OCI-LY1 (cell line): ENCODE measurements around the gene SLBP.

ENCODE experiments used
- H2AFZ ChIP-seq: fragments of 200-600 bp; sonication (generic), shearing (Covaris generic); 2 replicates; pipeline ENCODE4 v1.6.0; 2014; ENCODE audit warnings: antibody characterized with exemption, mild to moderate bottlenecking, low read length
- H3F3A ChIP-seq: fragments of 200-600 bp; sonication (generic), shearing (Covaris generic); 2 replicates; pipeline ENCODE4 v1.6.0; 2014; ENCODE audit warnings: mild to moderate bottlenecking, antibody characterized with exemption, low read length, moderate library complexity; ENCODE audit not compliant: insufficient read depth
- H3K27ac ChIP-seq: fragments of 200-600 bp; sonication (generic); 2 replicates; pipeline ENCODE4 v1.5.1; 2014; ENCODE audit warnings: low read length, mixed run types, mild to moderate bottlenecking, low read depth; ENCODE audit not compliant: poor library complexity, severe bottlenecking
- H3K27me3 ChIP-seq: fragments of 200-600 bp; sonication (generic); 2 replicates; pipeline ENCODE4 v1.6.0; 2014; ENCODE audit warnings: antibody characterized with exemption, mild to moderate bottlenecking, low read length, moderate library complexity; ENCODE audit not compliant: insufficient read depth
- H3K36me3 ChIP-seq: fragments of 200-600 bp; sonication (generic); 2 replicates; pipeline ENCODE4 v1.6.1; 2014; ENCODE audit warnings: mild to moderate bottlenecking, antibody characterized with exemption, low read length, moderate library complexity, mixed read lengths; ENCODE audit not compliant: insufficient read depth
- H3K4me1 ChIP-seq: fragments of 200-600 bp; sonication (generic); 2 replicates; pipeline ENCODE4 v1.5.1; 2014; ENCODE audit warnings: mild to moderate bottlenecking, low read length, moderate library complexity; ENCODE audit not compliant: insufficient read depth, severe bottlenecking
- H3K4me2 ChIP-seq: fragments of 200-600 bp; sonication (generic), shearing (Covaris generic); 2 replicates; pipeline ENCODE4 v1.6.1; 2014; ENCODE audit warnings: low read length
- H3K4me3 ChIP-seq: fragments of 200-600 bp; sonication (generic); 2 replicates; pipeline ENCODE4 v1.5.1; 2014; ENCODE audit warnings: low read length, low read depth, mild to moderate bottlenecking, mixed read lengths; ENCODE audit not compliant: poor library complexity, severe bottlenecking
- H3K79me2 ChIP-seq: fragments of 200-600 bp; shearing (Covaris generic); 2 replicates; pipeline ENCODE4 v1.6.1; 2016; ENCODE audit warnings: mixed run types, low read length, mixed read lengths; ENCODE audit not compliant: insufficient read depth
- H3K9ac ChIP-seq: fragments of 200-600 bp; sonication (generic), shearing (Covaris generic); 2 replicates; pipeline ENCODE4 v1.6.1; 2014; ENCODE audit warnings: mild to moderate bottlenecking, low read length, mixed read lengths
- H3K9me2 ChIP-seq: fragments of 200-600 bp; sonication (generic), shearing (Covaris generic); 2 replicates; pipeline ENCODE4 v1.6.1; 2014; ENCODE audit warnings: low read depth, mild to moderate bottlenecking, low read length, mixed read lengths
- H3K9me3 ChIP-seq: fragments of 200-600 bp; shearing (Covaris generic); 2 replicates; pipeline ENCODE4 v1.6.1; 2014; ENCODE audit warnings: low read length, mixed read lengths
- H4K20me1 ChIP-seq: fragments of 200-600 bp; sonication (generic), shearing (Covaris generic); 2 replicates; pipeline ENCODE4 v1.6.0; 2016; ENCODE audit warnings: mild to moderate bottlenecking, low read length; ENCODE audit not compliant: insufficient read depth
- CTCF ChIP-seq: fragments of 200-600 bp; sonication (generic), shearing (Covaris generic); IDR thresholded peaks from 2 replicates; pipeline ENCODE4 v1.5.1; 2017; ENCODE audit warnings: mild to moderate bottlenecking, antibody characterized with exemption, low read length, moderate library complexity, mixed read lengths
- EZH2 ChIP-seq: fragments of 200-600 bp; sonication (generic), shearing (Covaris generic); IDR thresholded peaks from 2 replicates; pipeline ENCODE4 v1.8.0; 2017; ENCODE audit warnings: borderline replicate concordance, mixed run types, mild to moderate bottlenecking, antibody characterized with exemption, low read length, moderate library complexity, mixed read lengths

Gene SLBP

GRCh38 chr4:1668488-1668840 lies 43.7 kb downstream of the SLBP start:
- H3K9me2 ChIP-seq: no peaks in the 10 kb centered on the region
- H3K4me1 ChIP-seq: no peaks in the 10 kb centered on the region
- H3F3A ChIP-seq: no peaks in the 10 kb centered on the region
- no peaks in the 10 kb centered on the region for H3K79me2 ChIP-seq
- no peak overlapping the region for H2AFZ ChIP-seq
- H3K27ac ChIP-seq: no peak overlapping the region
- no peak for TF ChIP-seq CTCF
- H3K27me3 ChIP-seq: no peaks in the 10 kb centered on the region
- no peak overlapping the region for H3K4me2 ChIP-seq
- H4K20me1 ChIP-seq: no peaks in the 10 kb centered on the region
- no peak overlapping the region for H3K9ac ChIP-seq
- H3K9me3 ChIP-seq: no peaks in the 10 kb centered on the region
- H3K4me3 ChIP-seq: no peak overlapping the region
- H3K36me3 ChIP-seq: no peaks in the 10 kb centered on the region

GRCh38 chr4:1667273-1667672 lies 44.8 kb downstream of the SLBP start:
- H3K9me2 ChIP-seq: no peaks in the 10 kb centered on the region
- no peak overlapping the region for H3K4me2 ChIP-seq
- no peaks in the 10 kb centered on the region for H3K9me3 ChIP-seq
- no peaks in the 10 kb centered on the region for H4K20me1 ChIP-seq
- H3K4me1 ChIP-seq: no peaks in the 10 kb centered on the region
- H3F3A ChIP-seq: no peaks in the 10 kb centered on the region
- no peaks in the 10 kb centered on the region for H3K36me3 ChIP-seq
- no peak overlapping the region for H3K9ac ChIP-seq
- H3K4me3 ChIP-seq: no peak overlapping the region
- TF ChIP-seq EZH2 (no peak), CTCF (no peak)
- no peaks in the 10 kb centered on the region for H3K27me3 ChIP-seq
- no peak overlapping the region for H3K27ac ChIP-seq
- H2AFZ ChIP-seq: no peak overlapping the region
- H3K79me2 ChIP-seq: no peaks in the 10 kb centered on the region

- Histone ChIP-seq H3K9me2 (no peaks in the 10 kb centered on the region), H3K36me3 (no peaks in the 10 kb centered on the region), H3K9me3 (no peaks in the 10 kb centered on the region), H3K4me1 (peaks cover 2% of the 10 kb centered on the region), H3K27me3 (no peaks in the 10 kb centered on the region), H3K9ac (no peak overlapping the region), H2AFZ (no peak overlapping the region), H4K20me1 (no peaks in the 10 kb centered on the region), H3K4me3 (no peak overlapping the region), H3K27ac (no peak overlapping the region), H3F3A (no peaks in the 10 kb centered on the region), H3K4me2 (no peak overlapping the region), H3K79me2 (no peaks in the 10 kb centered on the region)
- TF ChIP-seq EZH2 (no peak), CTCF (no peak)
Measured at GRCh38 chr4:1666391-1666790, 45.7 kb downstream of the SLBP start.
